GM21619 (cell line): Measurements from ENCODE around the gene ADH7.
"Not testable (repeated sequence)": the region's sequence is repeated elsewhere in the genome, so short reads cannot be mapped to it uniquely, and the experiment has no call there.

Experiments used
- ATAC-seq: cut with Tn5 transposase; IDR thresholded peaks from one replicate; pipeline ENCODE4 v1.9.1; 2021; ENCODE audit not compliant: unreplicated experiment

ADH7 gene

GRCh38 chr4:99382745-99383360 is 52.3 kb downstream of the ADH7 start:
- no peak for ATAC-seq

GRCh38 chr4:99381588-99382175 is 53.5 kb downstream of the ADH7 start:
- no peak for ATAC-seq

- no peak for ATAC-seq
Measured at GRCh38 chr4:99379571-99379970, 55.6 kb downstream of the ADH7 start.

GRCh38 chr4:99378876-99379275 is 56.3 kb downstream of the ADH7 start:
- ATAC-seq, result no peak

GRCh38 chr4:99377341-99377740 is 57.8 kb downstream of the ADH7 start:
- ATAC-seq, result not testable (repeated sequence)

DNA sequence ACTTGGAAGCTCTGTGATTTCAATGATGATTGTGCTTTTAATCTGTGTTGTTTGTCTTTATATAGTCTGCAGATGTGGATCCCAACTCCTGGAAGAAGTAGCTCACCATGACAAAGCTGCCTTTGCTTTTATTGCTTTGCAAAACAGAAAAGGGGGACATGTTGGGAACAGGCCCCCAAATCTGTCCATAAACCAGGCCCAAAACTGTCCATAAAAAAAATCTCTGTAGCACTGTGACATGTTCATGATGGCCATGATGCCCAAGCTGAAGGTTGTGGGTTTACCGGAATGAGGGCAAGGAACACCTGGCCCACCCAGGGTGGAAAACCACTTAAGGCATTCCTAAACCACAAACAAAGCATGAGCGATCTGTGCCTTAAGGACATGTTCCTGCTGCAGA is 62.7 kb downstream of the ADH7 start:
- not testable (repeated sequence) for ATAC-seq

- not testable (repeated sequence) for ATAC-seq
Measured at GRCh38 chr4:99367817-99368216, 67.3 kb downstream of the ADH7 start.

- ATAC-seq, result no peak
Measured at GRCh38 chr4:99366491-99366890, 68.7 kb downstream of the ADH7 start.

DNA sequence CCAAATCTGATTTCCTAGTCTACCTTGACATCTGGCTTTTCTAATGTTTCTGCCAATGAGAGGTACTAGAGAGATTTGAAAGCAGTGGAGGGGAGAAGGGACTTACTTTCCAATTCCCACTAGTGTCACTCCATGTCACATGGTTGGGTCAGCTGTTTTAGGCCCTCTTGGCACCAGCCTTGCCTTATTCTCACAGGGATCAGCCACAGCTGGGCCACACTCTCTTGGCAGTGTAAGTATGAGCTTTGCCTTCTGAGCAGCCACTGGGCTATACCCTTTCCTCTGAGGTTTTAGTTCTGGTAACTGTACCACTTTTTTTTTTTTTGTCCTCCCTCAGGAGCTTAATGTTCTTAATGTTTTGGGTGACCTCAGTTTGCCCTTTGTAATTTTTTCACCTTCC is 72.4 kb downstream of the ADH7 start:
- no peak for ATAC-seq
